SJSA1 (cell line): ENCODE results near the gene TTC14. TPM values are rescaled to one million over a fixed set of nuclear protein-coding genes. Genes with fewer than 3 reads are reported as not detected.

Source experiments
- total RNA-seq: library from RNA; depleted of rRNA; stranded (reverse); fragments of >200 nt; shearing (Covaris generic); gene quantifications from 2 replicates; pipeline ENCODE4 v1.2.3, GENCODE V29; 2014; rRNA removed

TTC14 gene
- total RNA-seq, 1 experiment from 2014 or later = 14.9 TPM

Other genes starting within 250 kb of the TTC14 start
- not detected in 2 replicates for gene CCDC39, start 77.3 kb downstream of the TTC14 start, total RNA-seq